DOHH2 (cell line): Measurements from ENCODE around the gene PLPP7.

Experiments used
- CTCF ChIP-seq: fragments of 200-600 bp; sonication (generic); IDR thresholded peaks from one replicate; pipeline ENCODE4 v1.5.1; 2014; ENCODE audit warnings: antibody characterized with exemption, mild to moderate bottlenecking, low read depth, low read length; ENCODE audit not compliant: poor library complexity, severe bottlenecking
- EZH2phosphoT487 ChIP-seq: fragments of 200-600 bp; sonication (generic); IDR thresholded peaks from 2 replicates; pipeline ENCODE4 v1.6.1; 2017; ENCODE audit warnings: borderline replicate concordance, mild to moderate bottlenecking, antibody characterized with exemption, low read length, moderate library complexity, mixed read lengths

GRCh38 chr9:131258698-131259431, 30.7 kb upstream of the PLPP7 start:
- TF ChIP-seq CTCF (no peak), EZH2phosphoT487 (no peak)
